ENCODE data around the gene SPATA32.

SPATA32 gene

DNA sequence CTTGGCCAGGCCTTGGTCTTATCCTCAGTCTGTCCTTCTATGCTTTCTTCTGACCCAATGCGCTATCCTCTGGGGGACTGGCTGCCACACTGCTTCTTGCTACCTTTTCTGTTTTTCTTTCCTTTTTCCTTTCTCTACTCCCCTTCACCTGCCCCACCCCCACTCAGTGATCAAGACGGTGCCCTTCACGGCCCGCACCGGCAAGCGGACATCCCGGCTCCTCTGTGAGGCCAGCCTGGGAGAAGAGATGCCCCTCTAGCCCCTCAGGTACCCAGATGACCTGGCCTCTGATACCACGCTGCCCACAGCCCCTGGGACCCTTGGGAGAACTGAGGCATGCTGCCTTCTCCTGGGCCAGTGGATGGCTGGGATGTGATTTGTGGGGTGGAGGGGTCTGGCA is 15.6 kb downstream of the SPATA32 start:
- no peak for DNase-seq

GRCh38 chr17:45244725-45245656 is 16.9 kb downstream of the SPATA32 start:
- DNase-seq: no peak

- DNase-seq: no peak
Measured at GRCh38 chr17:45243750-45244149, 18.1 kb downstream of the SPATA32 start.

GRCh38 chr17:45242029-45242414 is 19.9 kb downstream of the SPATA32 start:
- no peak for DNase-seq

DNA sequence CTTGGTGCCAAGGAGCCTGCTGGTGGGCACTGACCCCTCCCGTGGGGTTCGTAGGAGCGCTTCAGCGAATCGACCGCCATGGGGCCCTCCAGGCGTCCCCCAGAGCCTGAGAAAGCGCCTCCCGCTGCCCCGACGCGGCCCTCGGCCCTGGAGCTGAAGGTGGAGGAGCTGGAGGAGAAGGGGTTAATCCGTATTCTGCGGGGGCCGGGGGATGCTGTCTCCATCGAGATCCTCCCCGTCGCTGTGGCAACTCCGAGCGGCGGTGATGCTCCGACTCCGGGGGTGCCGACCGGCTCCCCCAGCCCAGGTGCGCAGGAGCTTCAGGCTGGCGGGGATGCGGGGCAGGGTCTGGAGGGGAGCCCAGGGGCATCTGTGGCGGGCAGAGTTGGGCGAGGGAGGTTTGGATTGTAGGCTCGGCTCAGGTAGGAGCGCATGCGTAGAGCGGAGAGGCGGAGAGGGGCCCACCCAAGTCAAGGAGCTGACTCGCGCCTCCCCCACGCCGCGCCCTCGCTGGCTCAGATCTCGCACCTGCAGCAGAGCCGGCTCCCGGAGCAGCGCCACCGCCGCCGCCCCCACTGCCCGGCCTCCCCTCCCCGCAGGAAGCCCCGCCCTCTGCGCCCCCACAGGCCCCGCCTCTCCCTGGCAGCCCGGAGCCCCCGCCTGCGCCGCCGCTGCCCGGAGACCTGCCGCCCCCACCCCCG is 20.4 kb downstream of the SPATA32 start:
- no peak for DNase-seq

- no peak for DNase-seq
Measured at GRCh38 chr17:45240905-45241327, 21.0 kb downstream of the SPATA32 start.

- no peak for DNase-seq
Measured at GRCh38 chr17:45238155-45238774, 23.6 kb downstream of the SPATA32 start.

- DNase-seq: no peak
Measured at GRCh38 chr17:45237686-45238085, 24.2 kb downstream of the SPATA32 start.

DNA sequence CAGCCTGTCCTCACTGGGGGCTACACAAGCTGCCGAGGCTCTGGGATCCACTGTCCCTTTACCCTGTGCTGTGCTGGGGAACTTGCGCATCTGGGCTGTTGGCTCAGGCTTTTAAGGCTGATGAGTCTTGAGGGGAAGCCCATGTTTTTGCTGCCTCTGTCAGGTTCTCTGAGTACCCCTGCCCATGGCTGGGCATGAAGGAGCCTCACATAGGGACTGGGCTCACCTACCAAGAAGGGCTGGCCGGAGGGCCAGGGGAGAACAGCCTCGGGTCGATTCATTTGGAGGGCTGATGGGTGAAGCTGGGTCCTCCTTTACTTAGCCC is 25.6 kb downstream of the SPATA32 start:
- no peak for DNase-seq

DNA sequence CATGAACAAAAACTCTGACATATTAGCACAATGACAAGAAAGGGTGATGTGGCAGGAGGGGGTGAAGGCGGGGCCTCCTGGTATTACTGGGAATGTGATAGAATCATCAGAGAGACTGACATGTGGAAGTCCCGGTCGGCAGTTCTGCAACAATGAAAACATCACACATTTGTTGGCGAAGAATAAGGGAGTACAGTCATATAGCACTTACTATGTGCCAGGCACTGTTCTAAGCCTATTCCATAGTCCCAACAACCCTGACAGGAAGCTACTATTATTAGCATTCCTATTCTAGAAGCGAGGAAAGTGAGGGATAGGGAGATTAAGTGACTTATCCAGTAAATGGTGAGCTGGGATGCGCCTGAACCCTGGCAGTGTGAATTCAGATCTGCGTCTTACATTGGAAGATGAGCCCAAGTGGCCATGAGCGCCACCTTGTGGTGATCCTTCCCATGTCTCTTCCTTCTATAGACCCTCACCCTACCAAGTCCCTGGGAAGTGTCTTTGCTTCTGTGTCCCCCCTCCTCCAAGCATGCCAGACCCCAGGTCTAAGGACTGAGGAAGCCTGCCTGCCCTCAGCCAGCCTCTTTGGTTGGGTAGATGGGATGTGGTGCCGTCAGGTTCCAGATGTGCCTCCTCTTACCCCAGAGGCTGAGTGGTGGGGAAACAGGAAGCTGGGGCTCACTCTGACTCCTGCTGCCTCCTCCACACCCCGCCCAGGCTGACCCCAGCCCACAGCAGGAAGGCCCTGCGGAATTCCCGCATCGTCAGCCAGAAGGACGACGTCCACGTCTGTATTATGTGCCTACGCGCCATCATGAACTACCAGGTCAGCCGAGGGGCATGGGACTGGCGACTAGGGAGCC is 26.2 kb downstream of the SPATA32 start:
- peak; percentile 81 for DNase-seq

- peak; percentile 51 for DNase-seq
Measured at GRCh38 chr17:45234641-45235415, 27.1 kb downstream of the SPATA32 start.

- no peak for DNase-seq
Measured at GRCh38 chr17:45233423-45233924, 28.4 kb downstream of the SPATA32 start.

- no peak for DNase-seq
Measured at GRCh38 chr17:45232514-45233422, 29.1 kb downstream of the SPATA32 start.

- DNase-seq: peak; percentile 31
Measured at GRCh38 chr17:45231481-45232116, 30.3 kb downstream of the SPATA32 start.

- DNase-seq: no peak
Measured at GRCh38 chr17:45230787-45231480, 31.0 kb downstream of the SPATA32 start.

GRCh38 chr17:45230410-45230786 is 31.5 kb downstream of the SPATA32 start:
- DNase-seq: no peak

GRCh38 chr17:45229681-45230409 is 32.0 kb downstream of the SPATA32 start:
- no peak for DNase-seq

DNA sequence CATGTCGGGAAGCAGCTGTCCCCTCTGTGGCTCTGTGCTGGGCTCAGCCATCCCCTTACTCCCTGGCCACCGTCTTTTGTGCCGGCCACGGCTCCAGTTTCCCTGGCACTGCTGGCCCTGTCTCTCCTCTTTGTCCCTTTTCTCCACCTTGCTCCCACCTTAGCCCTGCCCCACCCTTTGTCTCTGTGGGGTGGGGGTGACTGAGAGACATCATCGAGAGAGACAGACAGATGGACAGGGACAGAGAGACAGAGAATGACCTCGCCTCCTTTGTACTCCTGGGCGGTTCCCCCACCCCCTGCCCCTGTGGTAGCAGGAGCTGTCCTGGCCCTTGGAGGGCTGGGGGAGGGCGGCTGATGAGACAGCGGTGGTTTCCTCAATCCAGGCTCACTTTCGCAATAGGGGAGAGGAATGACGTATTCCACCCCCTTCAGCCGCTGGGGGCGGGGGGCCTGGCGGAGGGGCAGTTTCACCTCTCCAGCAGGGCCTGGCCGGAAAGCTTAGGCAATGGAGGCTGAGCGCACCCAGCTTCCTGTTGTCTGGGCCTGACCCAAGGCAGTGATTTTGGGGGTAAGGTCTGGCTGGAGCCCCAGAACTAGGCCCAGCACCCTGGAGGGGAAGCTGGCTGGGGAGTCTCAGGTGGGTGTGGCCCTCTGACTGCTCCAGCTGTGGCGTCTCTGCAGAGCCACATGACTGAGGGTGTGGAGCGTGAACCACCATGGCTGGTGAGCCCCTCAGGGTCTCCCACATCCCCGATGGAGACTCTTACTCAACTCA is 32.9 kb downstream of the SPATA32 start:
- peak; percentile 76 for DNase-seq
